Pancreas (tissue), 10 donors: ENCODE data around the gene POLA1. TPM values are rescaled to one million over a fixed set of nuclear protein-coding genes. Genes with fewer than 3 reads are reported as not detected.
"Not testable (repeated sequence)": the region's sequence is repeated elsewhere in the genome, so short reads cannot be mapped to it uniquely, and the experiment has no call there.

Experiments used
- ATAC-seq, 4 donors: fragments of 200-7000 bp; cut with Tn5 transposase; one replicate each; pipeline versions ENCODE4 v1.8.0 to v1.9.1; 2020; ENCODE audit warnings: mild to moderate bottlenecking in 4 of 4, moderate library complexity in 4 of 4
- DNase-seq, 6 donors: peaks; one replicate each; pipeline ENCODE4 v3.0.0-alpha.2; 2020
- FAIRE-seq: peaks from 2 replicates; lab custom pipeline; 2012; peaks lifted over from hg19 to GRCh38; lab: Jason Lieb, UNC
- H3K27ac ChIP-seq, 4 donors: fragments of 200-600 bp; sonication (generic); 1 replicate in 3 of 4; 2 replicates in 1 of 4; pipeline versions ENCODE4 v1.5.0 to v1.8.0; 2020
- H3K27me3 ChIP-seq, 4 donors: fragments of 200-600 bp; one replicate each; pipeline ENCODE4 v1.8.0; 2021
- H3K36me3 ChIP-seq, 3 donors: fragments of 200-600 bp; sonication (generic) in 1 of 3; one replicate each; pipeline versions ENCODE4 v1.5.0 to v1.8.0; 2020 to 2021
- H3K4me1 ChIP-seq, 3 donors: fragments of 200-600 bp; one replicate each; pipeline ENCODE4 v1.8.0; 2021
- H3K4me3 ChIP-seq, 4 donors: fragments of 200-600 bp; sonication (generic) in 2 of 4; one replicate each; pipeline versions ENCODE4 v1.5.0 to v1.8.0; 2020 to 2021
- H3K9me3 ChIP-seq, 4 donors: fragments of 200-600 bp; one replicate each; pipeline ENCODE4 v1.8.0; 2021
- WGBS, 2 donors: extraction: QIAGEN DNeasy Blood & Tissue Kit; methylation state at CpG; one replicate each; pipeline ENCODE4 v1.1.7; 2013; 5-methylcytosine and 5-hydroxymethylcytosine counted together
- intact Hi-C, 3 donors: fragments of 100-400 bp; cut with DNase I; formaldehyde crosslinking; loops; one replicate each; pipeline versions ENCODE4 v1.11.1 to v1.14.2; 2022
- polyA plus RNA-seq, 2 donors: library from polyadenylated mRNA; stranded (reverse); fragments of 200-250 nt; gene quantifications; one replicate each; pipeline ENCODE4 v1.2.3, GENCODE V29; 2013
- total RNA-seq, 6 donors: library from RNA; stranded (reverse); fragmentation: NEBNext Ultra II Directional in 4 of 6; extraction: Animal tissue kit (Norgen Biotek cat#: 25700) in 4 of 6; gene quantifications; one replicate each; pipeline versions ENCODE4 v1.2.1 to v1.2.4, GENCODE V29; 2021 to 2023
- TF ChIP-seq, protein P1 (sequence below), 4 donors: fragments of 200-600 bp; sonication (generic) in 3 of 4; IDR thresholded peaks; one replicate each; pipeline versions ENCODE4 v1.5.0 to v1.8.0; 2021; ENCODE audit warnings: antibody characterized with exemption in 4 of 4
- donor health status: healthy with polysubstance abuse.
- donor health status: DM: no; HTN: no; CAD: no; lungs with moderate emphysema.
- donor health status: DM: no; HTN: no; CAD: no.
- donor health status: control.
- donor health status: control.
- donor health status: Bipolar disorder and iron deficiency.
- donor health status: DM: yes; HTN: yes; CAD: no.
- donor health status: DM: no; HTN: no; CAD: no.
- donor health status: DM: no; HTN: no; CAD: no.
- donor health status: DM: yes; HTN: yes; CAD: no.

POLA1 gene
- total and polyA plus RNA-seq, 8 donors: 1.4 to 6.1 (median 4.4) TPM

DNA sequence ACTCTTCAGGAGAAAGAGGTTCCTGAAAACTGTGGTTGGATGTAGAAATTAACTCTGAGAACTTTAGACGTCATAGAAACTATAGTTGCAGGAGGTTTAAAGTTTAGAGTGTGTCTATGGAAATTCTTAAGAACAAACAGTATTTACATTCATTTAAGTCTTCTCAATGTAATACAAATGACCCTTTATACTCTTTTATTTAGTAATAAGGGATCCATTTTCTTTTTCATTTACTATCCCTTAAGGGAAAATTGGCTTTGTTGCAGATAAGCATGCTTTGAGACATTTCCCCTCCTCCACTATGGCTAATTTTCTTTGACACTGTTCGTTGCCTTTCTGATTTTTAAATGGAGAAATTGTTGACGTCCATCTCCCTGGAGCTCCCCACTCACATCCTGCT, 96.4 kb downstream of the POLA1 start:
- no peak overlapping the region for H3K4me3 ChIP-seq
- WGBS, 2 donors: 46 to 80% methylated on average over 3 of the region's 3 CpGs
- no peak for FAIRE-seq

DNA sequence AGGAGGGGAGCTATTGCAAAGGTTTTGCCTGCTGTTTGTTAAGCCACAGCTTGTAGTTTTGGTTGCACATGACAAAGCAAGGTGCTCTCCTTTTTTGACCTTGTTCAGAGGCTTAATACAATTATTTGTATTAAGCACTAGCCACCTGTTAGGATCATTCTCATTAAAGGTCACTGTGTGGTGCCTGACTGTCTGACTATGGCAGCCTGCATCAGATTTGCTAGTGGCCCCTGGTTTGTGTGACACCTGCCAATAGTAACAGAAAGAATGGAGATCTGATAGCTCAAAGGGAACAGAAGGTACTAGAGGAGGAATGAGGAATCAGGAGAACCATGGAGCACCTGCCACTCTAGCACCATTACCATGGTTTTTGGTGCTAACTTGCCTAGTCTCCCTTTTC, 102.5 kb downstream of the POLA1 start:
- no peaks in the 10 kb centered on the region for H3K4me1 ChIP-seq
- H3K9me3 ChIP-seq: no peaks in the 10 kb centered on the region
- no peaks in the 10 kb centered on the region for H3K27me3 ChIP-seq
- no peak overlapping the region for H3K27ac ChIP-seq
- intact Hi-C loops: no loop called here
- FAIRE-seq (no peak), DNase-seq (no peak), ATAC-seq (no peak)
- no peaks in the 10 kb centered on the region for H3K36me3 ChIP-seq
- no peak overlapping the region for H3K4me3 ChIP-seq
- TF ChIP-seq, protein P1, sequence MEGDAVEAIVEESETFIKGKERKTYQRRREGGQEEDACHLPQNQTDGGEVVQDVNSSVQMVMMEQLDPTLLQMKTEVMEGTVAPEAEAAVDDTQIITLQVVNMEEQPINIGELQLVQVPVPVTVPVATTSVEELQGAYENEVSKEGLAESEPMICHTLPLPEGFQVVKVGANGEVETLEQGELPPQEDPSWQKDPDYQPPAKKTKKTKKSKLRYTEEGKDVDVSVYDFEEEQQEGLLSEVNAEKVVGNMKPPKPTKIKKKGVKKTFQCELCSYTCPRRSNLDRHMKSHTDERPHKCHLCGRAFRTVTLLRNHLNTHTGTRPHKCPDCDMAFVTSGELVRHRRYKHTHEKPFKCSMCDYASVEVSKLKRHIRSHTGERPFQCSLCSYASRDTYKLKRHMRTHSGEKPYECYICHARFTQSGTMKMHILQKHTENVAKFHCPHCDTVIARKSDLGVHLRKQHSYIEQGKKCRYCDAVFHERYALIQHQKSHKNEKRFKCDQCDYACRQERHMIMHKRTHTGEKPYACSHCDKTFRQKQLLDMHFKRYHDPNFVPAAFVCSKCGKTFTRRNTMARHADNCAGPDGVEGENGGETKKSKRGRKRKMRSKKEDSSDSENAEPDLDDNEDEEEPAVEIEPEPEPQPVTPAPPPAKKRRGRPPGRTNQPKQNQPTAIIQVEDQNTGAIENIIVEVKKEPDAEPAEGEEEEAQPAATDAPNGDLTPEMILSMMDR (IDR thresholded peaks at IDR 0.05): no peak

More for the DNA sequence above, 96.4 kb downstream of the POLA1 start:
- TF ChIP-seq, protein P1 (IDR thresholded peaks at IDR 0.05): no peak
- intact Hi-C loops: no loop called here
- no peak for ATAC-seq
- no peak for DNase-seq
- Histone ChIP-seq H3K4me1 (no peaks in the 10 kb centered on the region), H3K27ac (no peak overlapping the region), H3K36me3 (no peaks in the 10 kb centered on the region), H3K9me3 (no peaks in the 10 kb centered on the region), H3K27me3 (no peaks in the 10 kb centered on the region)

DNA sequence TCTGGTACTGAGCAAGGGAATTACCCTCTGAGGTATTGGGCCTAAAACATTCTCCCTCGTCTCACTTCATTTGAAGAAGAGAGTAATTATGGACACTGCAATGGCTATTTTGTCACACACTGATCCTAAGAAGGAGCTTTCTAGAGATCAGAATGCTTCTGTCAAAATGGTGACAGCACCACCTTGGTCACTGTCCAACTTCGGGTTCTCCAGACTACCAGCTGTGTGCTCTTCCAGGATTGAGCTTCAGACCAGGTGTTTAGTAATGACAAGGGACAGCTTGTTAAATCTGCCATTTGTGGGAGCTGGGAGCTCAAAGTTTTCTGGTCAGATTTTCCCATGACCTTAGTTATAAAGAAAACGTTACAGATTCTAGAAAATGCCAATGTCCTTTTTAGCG, 105.4 kb downstream of the POLA1 start:
- 77 to 86% methylated on average over 4 of the region's 4 CpGs for whole genome bisulfite sequencing, 2 donors
- FAIRE-seq: no peak

DNA sequence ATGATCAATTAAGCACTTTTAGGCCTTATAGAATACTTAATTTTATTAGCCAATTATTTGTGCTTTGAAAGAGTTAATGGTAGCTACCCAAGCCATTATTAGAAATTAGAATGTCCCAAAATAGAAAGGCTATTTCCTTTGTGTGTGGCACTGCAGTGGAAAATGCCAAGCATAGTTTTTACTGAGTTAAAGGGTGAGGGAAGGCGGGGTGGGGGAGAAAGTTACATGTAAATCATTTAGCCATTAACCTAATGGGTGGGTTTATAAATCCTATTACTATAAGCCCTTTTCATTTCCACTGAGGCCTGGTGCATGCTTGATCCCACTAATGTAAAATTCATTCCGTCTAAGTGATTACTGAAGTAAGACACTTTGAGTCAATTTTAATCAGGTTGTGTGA, 105.8 kb downstream of the POLA1 start:
- DNase-seq: no peak
- no peak for FAIRE-seq
- Histone ChIP-seq H3K9me3 (no peaks in the 10 kb centered on the region), H3K36me3 (no peaks in the 10 kb centered on the region), H3K27ac (no peak overlapping the region), H3K4me1 (no peaks in the 10 kb centered on the region), H3K4me3 (no peak overlapping the region), H3K27me3 (peaks cover 0 to 1% (median 0%) of the 10 kb centered on the region in 4 donors)
- intact Hi-C loops: no loop called here
- 84 to 90% methylated on average over 2 of the region's 2 CpGs for WGBS, 2 donors
- ATAC-seq: no peak
- TF ChIP-seq, protein P1 (IDR thresholded peaks at IDR 0.05): no peak

More for the DNA sequence above, 105.4 kb downstream of the POLA1 start:
- Histone ChIP-seq H3K36me3 (no peaks in the 10 kb centered on the region), H3K27ac (no peak overlapping the region), H3K4me3 (no peak overlapping the region), H3K27me3 (no peaks in the 10 kb centered on the region), H3K9me3 (no peaks in the 10 kb centered on the region), H3K4me1 (no peaks in the 10 kb centered on the region)
- ATAC-seq (no peak), DNase-seq (no peak)
- TF ChIP-seq, protein P1 (IDR thresholded peaks at IDR 0.05): no peak
- intact Hi-C loops: no loop called here

DNA sequence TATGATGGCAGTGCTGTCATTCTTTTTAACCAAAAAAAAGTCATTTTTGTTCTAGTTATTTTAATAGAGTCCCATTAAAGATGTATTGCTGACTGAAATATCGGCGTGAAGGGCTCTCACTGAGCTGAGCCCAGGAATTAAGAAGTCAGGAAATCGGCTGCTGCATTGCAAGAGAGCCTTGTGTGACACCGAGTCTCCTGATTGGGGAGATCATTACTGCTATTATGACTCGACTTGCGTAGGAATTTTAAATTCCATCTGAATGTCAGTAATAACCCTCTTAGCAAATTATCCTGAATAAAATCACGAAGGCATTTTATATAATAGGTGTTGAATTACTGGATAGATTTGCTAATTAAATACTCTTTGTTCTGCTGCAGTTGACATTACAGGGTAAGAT, 111.5 kb downstream of the POLA1 start:
- intact Hi-C loops: no loop called here

DNA sequence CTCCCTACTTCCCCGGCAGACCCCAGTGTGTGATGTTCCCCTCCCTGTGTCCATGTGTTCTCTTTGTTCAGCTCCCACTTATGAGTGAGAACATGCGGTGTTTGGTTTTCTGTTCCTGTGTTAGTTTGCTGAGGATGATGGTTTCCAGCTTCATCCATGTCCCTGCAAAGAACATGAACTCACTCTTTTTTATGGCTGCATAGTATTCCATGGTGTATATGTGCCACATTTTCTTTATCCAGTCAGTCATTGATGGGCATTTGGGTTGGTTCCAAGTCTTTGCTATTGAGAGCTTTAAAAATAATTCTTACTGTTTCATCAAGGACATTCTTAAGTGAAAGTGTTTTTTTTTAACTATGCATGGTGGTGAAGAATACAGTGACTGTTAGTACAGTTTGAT, 126.1 kb downstream of the POLA1 start:
- H3K27ac ChIP-seq, H3K27me3 ChIP-seq, H3K4me1 ChIP-seq, intact Hi-C loops, ATAC-seq, DNase-seq, H3K36me3 ChIP-seq, H3K9me3 ChIP-seq, H3K4me3 ChIP-seq: not testable (repeated sequence)
- FAIRE-seq: peak; percentile 13
- 85 to 94% methylated on average over 2 of the region's 2 CpGs for WGBS, 2 donors

More for the DNA sequence above, 111.5 kb downstream of the POLA1 start:
- WGBS, 2 donors: 67 to 78% methylated on average over 7 of the region's 7 CpGs
- Histone ChIP-seq H3K9me3 (no peaks in the 10 kb centered on the region), H3K27ac (no peak overlapping the region), H3K4me1 (no peaks in the 10 kb centered on the region), H3K27me3 (peaks cover 0 to 3% (median 0%) of the 10 kb centered on the region in 4 donors), H3K36me3 (no peaks in the 10 kb centered on the region), H3K4me3 (no peak overlapping the region)
- ATAC-seq: no peak
- no peak for DNase-seq
- FAIRE-seq: peak; percentile 23
- TF ChIP-seq, protein P1 (IDR thresholded peaks at IDR 0.05): no peak
